ENCODE data around the gene ELL3. TPM values are rescaled to one million over a fixed set of nuclear protein-coding genes. Genes with fewer than 3 reads are reported as not detected.

The ELL3 gene
- total and polyA plus RNA-seq, 2 of the 8 experiments (the other 6 are each of a cell fraction or from before 2014, with no cell fraction given) = 9.2 to 13.7 TPM

DNA sequence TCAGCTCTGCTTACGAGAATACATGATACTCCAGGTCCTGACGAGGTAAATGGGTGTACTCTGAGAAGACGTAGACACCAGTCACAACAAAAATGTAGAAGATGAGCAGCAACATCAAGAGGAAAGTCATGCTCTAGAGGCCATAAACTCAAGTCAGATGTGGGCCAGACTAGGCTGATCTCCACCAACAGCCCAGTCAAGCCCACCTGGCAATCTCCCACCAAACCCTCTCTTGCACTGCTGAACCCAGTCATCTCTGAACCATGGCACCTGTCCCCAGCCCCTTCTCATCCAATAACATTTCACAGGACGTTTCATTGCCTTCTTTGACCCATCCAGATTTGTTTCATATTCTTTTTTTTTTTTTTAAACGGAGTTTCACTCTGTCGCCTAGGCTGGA is 41.4 kb downstream of the ELL3 start (continued):
- no peak for TF ChIP-seq GABPA (IDR thresholded peaks at IDR 0.05; ENCODE audit: borderline replicate concordance, insufficient read depth, low read length)
- no peak for TF ChIP-seq POLR2A (IDR thresholded peaks at IDR 0.05; ENCODE audit: control extremely low read depth in 1 of 2, low read depth in 2 of 2, low read length in 2 of 2)
- no peak for TF ChIP-seq KDM5A (IDR thresholded peaks at IDR 0.05; ENCODE audit: low read length)
- TF ChIP-seq SP2 (IDR thresholded peaks at IDR 0.05; ENCODE audit: low read length) = no peak
- TF ChIP-seq, protein P1, sequence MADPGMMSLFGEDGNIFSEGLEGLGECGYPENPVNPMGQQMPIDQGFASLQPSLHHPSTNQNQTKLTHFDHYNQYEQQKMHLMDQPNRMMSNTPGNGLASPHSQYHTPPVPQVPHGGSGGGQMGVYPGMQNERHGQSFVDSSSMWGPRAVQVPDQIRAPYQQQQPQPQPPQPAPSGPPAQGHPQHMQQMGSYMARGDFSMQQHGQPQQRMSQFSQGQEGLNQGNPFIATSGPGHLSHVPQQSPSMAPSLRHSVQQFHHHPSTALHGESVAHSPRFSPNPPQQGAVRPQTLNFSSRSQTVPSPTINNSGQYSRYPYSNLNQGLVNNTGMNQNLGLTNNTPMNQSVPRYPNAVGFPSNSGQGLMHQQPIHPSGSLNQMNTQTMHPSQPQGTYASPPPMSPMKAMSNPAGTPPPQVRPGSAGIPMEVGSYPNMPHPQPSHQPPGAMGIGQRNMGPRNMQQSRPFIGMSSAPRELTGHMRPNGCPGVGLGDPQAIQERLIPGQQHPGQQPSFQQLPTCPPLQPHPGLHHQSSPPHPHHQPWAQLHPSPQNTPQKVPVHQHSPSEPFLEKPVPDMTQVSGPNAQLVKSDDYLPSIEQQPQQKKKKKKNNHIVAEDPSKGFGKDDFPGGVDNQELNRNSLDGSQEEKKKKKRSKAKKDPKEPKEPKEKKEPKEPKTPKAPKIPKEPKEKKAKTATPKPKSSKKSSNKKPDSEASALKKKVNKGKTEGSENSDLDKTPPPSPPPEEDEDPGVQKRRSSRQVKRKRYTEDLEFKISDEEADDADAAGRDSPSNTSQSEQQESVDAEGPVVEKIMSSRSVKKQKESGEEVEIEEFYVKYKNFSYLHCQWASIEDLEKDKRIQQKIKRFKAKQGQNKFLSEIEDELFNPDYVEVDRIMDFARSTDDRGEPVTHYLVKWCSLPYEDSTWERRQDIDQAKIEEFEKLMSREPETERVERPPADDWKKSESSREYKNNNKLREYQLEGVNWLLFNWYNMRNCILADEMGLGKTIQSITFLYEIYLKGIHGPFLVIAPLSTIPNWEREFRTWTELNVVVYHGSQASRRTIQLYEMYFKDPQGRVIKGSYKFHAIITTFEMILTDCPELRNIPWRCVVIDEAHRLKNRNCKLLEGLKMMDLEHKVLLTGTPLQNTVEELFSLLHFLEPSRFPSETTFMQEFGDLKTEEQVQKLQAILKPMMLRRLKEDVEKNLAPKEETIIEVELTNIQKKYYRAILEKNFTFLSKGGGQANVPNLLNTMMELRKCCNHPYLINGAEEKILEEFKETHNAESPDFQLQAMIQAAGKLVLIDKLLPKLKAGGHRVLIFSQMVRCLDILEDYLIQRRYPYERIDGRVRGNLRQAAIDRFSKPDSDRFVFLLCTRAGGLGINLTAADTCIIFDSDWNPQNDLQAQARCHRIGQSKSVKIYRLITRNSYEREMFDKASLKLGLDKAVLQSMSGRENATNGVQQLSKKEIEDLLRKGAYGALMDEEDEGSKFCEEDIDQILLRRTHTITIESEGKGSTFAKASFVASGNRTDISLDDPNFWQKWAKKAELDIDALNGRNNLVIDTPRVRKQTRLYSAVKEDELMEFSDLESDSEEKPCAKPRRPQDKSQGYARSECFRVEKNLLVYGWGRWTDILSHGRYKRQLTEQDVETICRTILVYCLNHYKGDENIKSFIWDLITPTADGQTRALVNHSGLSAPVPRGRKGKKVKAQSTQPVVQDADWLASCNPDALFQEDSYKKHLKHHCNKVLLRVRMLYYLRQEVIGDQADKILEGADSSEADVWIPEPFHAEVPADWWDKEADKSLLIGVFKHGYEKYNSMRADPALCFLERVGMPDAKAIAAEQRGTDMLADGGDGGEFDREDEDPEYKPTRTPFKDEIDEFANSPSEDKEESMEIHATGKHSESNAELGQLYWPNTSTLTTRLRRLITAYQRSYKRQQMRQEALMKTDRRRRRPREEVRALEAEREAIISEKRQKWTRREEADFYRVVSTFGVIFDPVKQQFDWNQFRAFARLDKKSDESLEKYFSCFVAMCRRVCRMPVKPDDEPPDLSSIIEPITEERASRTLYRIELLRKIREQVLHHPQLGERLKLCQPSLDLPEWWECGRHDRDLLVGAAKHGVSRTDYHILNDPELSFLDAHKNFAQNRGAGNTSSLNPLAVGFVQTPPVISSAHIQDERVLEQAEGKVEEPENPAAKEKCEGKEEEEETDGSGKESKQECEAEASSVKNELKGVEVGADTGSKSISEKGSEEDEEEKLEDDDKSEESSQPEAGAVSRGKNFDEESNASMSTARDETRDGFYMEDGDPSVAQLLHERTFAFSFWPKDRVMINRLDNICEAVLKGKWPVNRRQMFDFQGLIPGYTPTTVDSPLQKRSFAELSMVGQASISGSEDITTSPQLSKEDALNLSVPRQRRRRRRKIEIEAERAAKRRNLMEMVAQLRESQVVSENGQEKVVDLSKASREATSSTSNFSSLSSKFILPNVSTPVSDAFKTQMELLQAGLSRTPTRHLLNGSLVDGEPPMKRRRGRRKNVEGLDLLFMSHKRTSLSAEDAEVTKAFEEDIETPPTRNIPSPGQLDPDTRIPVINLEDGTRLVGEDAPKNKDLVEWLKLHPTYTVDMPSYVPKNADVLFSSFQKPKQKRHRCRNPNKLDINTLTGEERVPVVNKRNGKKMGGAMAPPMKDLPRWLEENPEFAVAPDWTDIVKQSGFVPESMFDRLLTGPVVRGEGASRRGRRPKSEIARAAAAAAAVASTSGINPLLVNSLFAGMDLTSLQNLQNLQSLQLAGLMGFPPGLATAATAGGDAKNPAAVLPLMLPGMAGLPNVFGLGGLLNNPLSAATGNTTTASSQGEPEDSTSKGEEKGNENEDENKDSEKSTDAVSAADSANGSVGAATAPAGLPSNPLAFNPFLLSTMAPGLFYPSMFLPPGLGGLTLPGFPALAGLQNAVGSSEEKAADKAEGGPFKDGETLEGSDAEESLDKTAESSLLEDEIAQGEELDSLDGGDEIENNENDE (IDR thresholded peaks at IDR 0.05; ENCODE audit: insufficient replicate concordance, low read length) = no peak
- TF ChIP-seq SIX5 (IDR thresholded peaks at IDR 0.05; ENCODE audit: low read depth, low read length) = no peak
- no peak for TF ChIP-seq SIN3A (conservative IDR thresholded peaks at IDR 0.05 in 1 of 2, IDR thresholded peaks at IDR 0.05 in 1 of 2; ENCODE audit: low read depth in 1 of 2, low read length in 2 of 2)
